H7 (cell line): Measurements from ENCODE around the gene CHST9. TPM values are rescaled to one million over a fixed set of nuclear protein-coding genes. Genes with fewer than 3 reads are reported as not detected.
"Not testable (repeated sequence)": the region's sequence is repeated elsewhere in the genome, so short reads cannot be mapped to it uniquely, and the experiment has no call there.

Experiments used
- DNase-seq: peaks from one replicate; pipeline ENCODE4 v3.0.0; 2012
- H3K27me3 ChIP-seq: 2 replicates; pipeline ENCODE4 v1.6.0; 2011; ENCODE audit warnings: mild to moderate bottlenecking, low read length; ENCODE audit not compliant: control insufficient read depth, insufficient read depth
- H3K36me3 ChIP-seq: replicated peaks from 2 replicates; pipeline ENCODE4 v1.5.1; 2011; ENCODE audit warnings: low read length; ENCODE audit not compliant: control insufficient read depth, insufficient read depth
- H3K4me3 ChIP-seq: 2 replicates; pipeline ENCODE4 v1.5.1; 2011; ENCODE audit warnings: low read depth, mild to moderate bottlenecking, control low read depth, low read length, moderate library complexity; ENCODE audit not compliant: insufficient read depth
- total RNA-seq: library from RNA; depleted of rRNA; stranded (reverse); fragments of >200 nt; shearing (Covaris generic); gene quantifications from 2 replicates; pipeline ENCODE4 v1.2.3, GENCODE V29; 2014; rRNA removed

The CHST9 gene, protein sequence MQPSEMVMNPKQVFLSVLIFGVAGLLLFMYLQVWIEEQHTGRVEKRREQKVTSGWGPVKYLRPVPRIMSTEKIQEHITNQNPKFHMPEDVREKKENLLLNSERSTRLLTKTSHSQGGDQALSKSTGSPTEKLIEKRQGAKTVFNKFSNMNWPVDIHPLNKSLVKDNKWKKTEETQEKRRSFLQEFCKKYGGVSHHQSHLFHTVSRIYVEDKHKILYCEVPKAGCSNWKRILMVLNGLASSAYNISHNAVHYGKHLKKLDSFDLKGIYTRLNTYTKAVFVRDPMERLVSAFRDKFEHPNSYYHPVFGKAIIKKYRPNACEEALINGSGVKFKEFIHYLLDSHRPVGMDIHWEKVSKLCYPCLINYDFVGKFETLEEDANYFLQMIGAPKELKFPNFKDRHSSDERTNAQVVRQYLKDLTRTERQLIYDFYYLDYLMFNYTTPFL
- total RNA-seq = 2.7 and 3.8 TPM in 2 replicates

DNA sequence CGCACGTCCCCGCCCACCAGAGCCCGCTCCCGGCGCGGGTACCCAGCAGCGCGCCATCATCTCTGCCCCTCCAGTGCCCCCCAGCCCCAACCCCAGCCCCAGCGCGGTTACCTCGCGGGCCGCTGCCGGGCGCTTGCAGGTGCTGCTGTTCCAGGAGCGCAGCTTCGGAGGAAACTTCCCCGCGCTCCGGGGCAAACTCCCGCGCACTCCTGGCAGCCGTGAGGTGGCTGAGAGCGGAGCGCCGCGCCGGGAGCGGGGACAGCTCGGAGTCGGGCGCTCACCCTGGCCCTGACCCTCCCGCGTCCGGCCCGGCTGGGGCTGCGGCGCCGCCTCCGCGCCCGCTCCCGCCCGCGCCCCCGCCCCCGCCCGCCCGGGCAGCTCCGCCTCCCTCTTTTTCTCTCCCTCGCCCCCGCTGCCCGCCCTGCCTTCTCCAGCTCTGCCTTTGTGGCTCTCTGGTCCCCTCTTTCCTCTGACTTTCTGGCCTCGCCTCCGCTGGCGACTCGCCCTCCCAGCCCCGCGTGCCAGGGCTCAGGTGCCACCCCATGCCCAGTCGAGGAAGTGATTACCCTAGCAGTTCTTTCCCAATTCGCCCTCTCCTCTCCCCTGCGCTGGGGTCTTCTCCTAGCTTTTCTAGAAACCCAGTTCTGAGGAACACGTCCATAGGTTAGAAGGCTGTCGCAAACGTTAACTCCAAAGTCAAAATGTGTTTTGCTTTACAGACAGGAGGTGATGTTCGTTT, at the start of gene CHST9:
Gene CHST9 (minus strand): TSS at position 284 of the 739 bp plus-strand sequence. CDS start 42,499 bp downstream, outside the sequence.
- H3K4me3 ChIP-seq = peak within 1 kb of the TSS; percentile 59
- no peaks in the 10 kb centered on the region for H3K36me3 ChIP-seq
- peaks cover 27% of the 10 kb centered on the region for H3K27me3 ChIP-seq
- DNase-seq = peak; percentile 90

DNA sequence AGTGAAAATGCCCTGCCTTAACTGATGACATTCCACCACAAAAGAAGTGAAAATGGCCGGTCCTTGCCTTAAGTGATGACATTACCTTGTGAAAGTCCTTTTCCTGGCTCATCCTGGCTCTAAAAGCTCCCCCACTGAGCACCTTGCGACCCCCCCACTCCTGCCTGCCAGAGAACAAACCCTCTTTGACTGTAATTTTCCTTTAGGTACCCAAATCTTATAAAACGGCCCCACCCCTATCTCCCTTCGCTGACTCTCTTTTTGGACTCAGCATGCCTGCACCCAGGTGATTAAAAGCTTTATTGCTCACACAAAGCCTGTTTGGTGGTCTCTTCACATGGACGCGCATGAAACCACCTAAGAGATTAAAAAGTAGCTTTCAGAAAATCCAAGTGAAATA, 47.2 kb upstream of the CHST9 start:
- H3K27me3 ChIP-seq, DNase-seq, H3K36me3 ChIP-seq, H3K4me3 ChIP-seq: not testable (repeated sequence)

DNA sequence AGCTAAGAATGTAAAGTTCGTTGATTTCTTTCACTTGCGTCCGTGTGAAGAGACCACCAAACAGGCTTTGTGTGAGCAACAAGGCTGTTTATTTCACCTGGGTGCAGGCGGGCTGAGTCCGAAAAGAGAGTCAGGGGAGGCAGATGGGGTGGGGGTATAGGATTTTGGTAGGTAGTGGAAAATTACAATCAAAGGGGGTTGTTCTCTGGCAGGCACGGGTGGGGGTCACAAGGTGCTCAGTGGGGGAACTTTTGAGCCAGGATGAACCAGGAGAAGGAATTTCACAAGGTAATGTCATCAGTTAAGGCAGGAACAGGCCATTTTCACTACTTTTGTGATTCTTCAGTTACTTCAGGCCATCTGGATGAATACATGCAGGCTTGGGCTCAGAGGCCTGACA, 46.6 kb upstream of the CHST9 start:
- not testable (repeated sequence) for DNase-seq, H3K36me3 ChIP-seq, H3K27me3 ChIP-seq, H3K4me3 ChIP-seq

DNA sequence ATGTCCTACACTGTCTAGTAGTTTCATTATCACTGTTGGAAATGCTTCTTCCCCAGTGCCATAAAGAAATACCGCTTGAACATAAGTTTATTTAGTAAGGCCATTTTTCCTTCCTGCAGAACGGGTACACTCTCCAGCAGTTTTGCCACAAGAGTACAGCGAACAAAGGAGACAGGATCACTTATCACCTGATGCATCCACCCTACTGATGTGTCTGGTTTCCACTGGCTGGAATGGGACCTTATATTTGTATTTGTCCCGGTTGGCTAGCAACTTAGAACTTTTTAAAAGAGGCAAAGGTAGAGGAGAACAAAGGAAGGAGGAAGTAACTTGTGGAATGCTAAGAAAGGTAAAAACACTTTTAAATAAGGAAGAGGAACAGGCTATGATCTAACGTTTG, 46.1 kb upstream of the CHST9 start:
- not testable (repeated sequence) for H3K36me3 ChIP-seq, H3K27me3 ChIP-seq, DNase-seq, H3K4me3 ChIP-seq

DNA sequence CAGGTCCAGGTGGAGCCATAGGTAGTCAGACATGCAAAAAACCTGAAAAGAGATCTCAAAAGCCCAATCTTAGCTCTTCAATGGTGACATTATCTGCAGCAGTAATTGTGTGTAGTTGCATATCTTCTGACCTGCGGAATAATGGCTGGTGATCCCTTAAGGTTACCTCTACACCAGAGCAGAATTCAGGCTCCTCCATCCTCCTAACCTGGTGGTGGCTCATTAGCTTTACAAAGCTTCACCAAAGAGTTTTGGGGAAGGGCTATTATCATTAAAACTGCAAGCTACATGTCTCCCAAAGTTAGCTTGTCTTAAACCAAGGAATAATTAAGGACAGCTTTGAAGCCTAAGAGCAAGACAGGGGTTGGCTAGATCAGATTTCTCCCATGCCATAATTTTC, 42.6 kb upstream of the CHST9 start:
- H3K27me3 ChIP-seq = no peaks in the 10 kb centered on the region
- no peaks in the 10 kb centered on the region for H3K36me3 ChIP-seq
- H3K4me3 ChIP-seq = no peak overlapping the region
- peak; percentile 29 for DNase-seq

DNA sequence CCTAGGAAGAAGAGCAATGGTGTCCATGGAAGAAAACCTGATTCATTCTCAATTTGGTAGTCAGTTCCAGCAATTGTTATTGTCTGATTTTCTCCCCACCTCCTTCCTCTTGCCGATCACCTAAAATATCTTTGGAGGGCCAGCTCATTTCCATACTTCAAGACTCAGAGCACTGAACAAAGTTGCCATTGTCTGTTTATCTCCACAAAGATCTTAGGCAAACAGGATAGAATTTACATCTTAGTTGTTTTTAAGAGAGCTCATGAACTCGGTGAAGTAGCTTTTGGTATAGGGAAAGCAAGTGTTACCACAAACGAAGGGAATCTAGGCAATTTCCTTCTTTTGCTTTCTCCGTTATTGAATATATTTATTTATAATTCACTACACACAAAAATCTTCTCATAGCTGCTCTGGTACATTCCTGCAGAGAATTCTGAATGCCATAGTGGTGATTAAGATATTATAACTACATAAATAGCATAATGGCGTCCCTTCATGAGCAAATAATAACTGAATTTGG, 41.5 kb upstream of the CHST9 start:
- Histone ChIP-seq H3K27me3 (no peaks in the 10 kb centered on the region), H3K4me3 (no peak overlapping the region), H3K36me3 (no peaks in the 10 kb centered on the region)
- DNase-seq = no peak

DNA sequence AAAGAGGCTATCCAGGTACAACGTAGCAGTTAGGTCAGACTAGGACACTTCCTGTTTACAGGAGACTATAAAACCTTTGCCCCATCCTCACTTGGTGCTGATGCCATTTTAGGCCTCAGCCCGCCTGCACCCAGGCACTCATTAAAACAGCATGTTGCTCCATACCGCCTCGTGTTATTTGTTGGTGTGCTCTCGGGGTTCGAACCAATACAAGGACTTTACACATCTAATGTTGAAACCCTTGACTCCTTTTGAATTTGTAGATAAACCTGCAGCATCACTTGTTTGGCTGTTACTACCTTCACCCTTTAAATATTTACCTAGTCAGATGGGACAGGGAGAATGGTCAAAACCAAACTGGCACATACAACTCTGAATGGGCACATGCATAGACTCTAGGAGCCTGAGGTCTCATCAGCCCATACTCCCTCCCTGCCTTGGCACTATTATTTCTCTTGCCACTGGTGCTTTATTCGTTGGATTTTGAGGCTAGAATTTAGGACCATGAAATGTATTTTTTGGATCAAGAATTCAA, 40.9 kb upstream of the CHST9 start:
- no peak for DNase-seq
- no peaks in the 10 kb centered on the region for H3K36me3 ChIP-seq
- H3K27me3 ChIP-seq = no peaks in the 10 kb centered on the region
- H3K4me3 ChIP-seq = no peak overlapping the region

DNA sequence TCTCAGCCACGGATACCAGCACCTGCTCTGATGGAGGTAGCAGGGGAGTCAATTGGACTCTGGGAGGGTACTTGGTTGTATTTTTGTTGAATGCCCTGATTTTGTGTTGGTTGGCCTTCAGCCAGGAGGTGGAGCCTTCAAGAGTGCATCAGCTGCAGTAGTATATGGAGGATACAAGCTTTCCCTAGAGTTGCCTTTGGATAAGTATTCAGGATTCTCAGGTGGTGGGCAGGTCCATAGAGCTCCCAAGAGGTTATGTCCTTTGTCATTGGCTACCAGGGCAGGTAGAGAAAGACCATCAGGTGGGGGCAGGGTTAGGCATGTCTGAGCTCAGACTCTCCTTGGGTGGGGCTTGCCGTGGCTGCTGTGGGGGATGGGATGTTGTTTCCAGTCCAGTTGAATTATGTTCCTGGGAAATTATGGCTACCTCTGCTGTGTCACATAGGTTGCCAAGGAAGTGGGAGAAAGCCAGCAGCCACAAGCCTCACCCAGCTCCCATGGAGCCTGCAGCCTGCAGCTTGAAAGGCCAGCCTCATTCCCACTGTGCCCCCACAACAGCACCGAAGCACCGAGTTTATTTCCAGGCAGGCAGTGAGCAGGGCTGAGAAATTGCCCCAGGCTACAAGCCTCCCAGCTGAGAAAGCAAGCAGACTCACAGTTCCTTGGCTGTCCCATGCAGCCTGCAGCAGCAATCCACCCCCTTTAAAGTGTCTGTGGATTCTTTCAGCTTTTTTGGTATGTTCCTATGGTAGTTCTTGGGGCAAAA, 38.6 kb upstream of the CHST9 start:
- no peaks in the 10 kb centered on the region for H3K27me3 ChIP-seq
- H3K4me3 ChIP-seq = no peak overlapping the region
- no peaks in the 10 kb centered on the region for H3K36me3 ChIP-seq
- DNase-seq = peak; percentile 8

DNA sequence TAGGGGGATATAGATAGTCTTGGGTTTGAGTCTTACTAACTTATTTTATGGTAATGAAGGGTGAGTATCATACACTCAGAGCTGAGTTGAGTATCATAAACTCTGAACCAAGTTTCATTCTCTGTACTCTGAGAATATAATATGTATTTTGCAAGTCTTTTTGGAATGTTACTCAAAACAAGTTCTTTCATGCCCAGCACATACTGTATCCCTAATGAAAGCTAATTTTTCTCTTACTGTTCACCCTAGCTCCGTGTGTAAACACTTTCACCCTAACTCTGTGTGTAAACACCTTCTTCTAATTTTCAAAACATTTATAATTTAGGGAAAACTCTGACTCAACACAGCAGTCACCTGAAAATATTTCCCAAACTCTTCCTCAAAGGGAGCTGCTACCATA, 29.7 kb upstream of the CHST9 start:
- no peak for DNase-seq
- Histone ChIP-seq H3K36me3 (no peaks in the 10 kb centered on the region), H3K4me3 (no peak overlapping the region), H3K27me3 (no peaks in the 10 kb centered on the region; the same call in 1 of the 2 replicates)

DNA sequence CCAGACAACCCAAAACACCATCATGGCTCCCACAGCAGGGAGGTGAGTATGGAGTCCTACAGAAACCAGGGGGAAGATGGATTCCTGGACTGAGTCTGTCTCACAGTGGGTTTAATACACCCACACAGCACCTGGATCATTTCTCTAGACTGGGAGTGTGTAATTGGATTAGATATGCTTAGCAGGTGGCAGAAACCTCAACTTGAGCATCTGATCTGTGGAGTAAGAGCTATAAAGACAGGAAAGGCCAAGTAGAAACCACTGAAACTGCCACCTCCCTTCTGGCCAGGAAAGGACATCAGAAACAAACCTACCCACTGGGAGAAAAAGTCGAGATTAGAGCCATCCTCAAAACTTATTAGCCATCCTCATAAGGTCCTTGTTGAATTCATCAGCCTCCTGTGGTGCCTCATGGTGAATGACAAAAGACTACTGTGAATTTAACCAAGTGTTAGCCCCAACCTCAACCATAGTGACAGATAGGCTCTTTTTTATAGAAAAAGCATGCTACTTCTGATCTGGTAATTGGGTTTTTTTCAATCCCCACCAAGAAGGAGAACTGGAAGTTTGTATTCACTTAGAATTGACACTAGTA, 28.1 kb upstream of the CHST9 start:
- Histone ChIP-seq H3K27me3 (no peaks in the 10 kb centered on the region; the same call in 1 of the 2 replicates), H3K4me3 (no peak overlapping the region), H3K36me3 (no peaks in the 10 kb centered on the region)
- peak; percentile 14 for DNase-seq

DNA sequence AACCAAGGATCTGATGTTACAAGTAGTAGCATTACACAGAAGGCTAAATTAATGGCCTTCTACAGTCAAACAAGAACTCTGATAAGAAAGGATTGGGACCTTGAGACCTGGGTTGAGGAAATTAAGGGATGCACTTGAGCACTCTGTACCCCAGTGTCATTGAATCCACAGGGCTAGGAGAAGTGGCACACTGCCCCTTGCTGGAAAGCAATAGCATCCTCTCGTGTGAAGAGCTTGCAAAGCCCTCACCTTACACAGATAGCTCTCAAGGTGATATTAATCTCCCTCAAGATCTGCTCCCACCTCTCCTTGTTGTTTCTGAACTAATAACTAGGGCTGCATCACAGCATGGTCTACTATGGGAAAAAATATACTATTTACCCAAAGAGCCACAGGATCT, 26.5 kb upstream of the CHST9 start:
- DNase-seq = peak; percentile 20
- H3K27me3 ChIP-seq = no peaks in the 10 kb centered on the region; the same call in 1 of the 2 replicates
- no peaks in the 10 kb centered on the region for H3K36me3 ChIP-seq
- no peak overlapping the region for H3K4me3 ChIP-seq

DNA sequence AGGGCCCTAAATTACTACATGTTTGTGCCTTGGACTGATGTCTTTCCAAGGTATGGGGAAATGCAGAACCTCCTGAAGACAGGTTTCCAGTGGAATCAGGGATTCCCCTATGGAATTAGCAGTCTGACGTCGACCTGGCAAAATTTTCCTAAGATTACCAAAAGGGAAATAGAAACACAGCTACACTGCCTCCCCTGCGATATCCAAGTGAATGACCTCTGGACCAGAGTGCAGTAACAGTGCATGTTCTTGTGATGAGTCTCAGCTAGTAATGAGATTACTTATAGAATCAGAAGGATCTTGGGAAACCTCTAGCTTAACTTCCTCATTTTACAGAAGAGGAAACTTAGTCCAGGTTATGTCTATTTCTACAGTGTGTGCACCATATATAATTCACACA, 21.3 kb upstream of the CHST9 start:
- DNase-seq = no peak
- no peak overlapping the region for H3K4me3 ChIP-seq
- no peaks in the 10 kb centered on the region for H3K27me3 ChIP-seq
- H3K36me3 ChIP-seq = no peaks in the 10 kb centered on the region

DNA sequence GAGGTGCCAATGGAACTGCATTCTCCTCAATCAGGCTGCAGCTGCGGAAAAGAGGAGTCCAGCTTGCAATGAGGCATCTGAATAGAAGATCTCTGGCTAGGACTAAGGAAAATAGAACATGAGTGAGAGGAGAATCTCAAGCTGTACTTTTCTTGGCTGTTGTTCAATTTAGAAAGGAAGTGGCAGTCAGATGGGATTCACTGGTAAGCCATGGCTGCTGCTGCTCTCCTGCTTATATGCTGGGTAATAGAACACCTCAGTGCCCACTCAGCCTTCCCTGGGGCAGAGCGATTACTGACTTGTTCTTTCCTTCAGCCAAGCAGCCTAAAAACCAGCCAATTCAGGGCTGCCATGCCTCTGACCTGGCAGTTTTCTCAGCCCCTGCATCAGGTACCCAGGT, 17.6 kb upstream of the CHST9 start:
- DNase-seq = no peak
- Histone ChIP-seq H3K36me3 (no peaks in the 10 kb centered on the region), H3K27me3 (no peaks in the 10 kb centered on the region; the same call in 1 of the 2 replicates), H3K4me3 (no peak overlapping the region)

DNA sequence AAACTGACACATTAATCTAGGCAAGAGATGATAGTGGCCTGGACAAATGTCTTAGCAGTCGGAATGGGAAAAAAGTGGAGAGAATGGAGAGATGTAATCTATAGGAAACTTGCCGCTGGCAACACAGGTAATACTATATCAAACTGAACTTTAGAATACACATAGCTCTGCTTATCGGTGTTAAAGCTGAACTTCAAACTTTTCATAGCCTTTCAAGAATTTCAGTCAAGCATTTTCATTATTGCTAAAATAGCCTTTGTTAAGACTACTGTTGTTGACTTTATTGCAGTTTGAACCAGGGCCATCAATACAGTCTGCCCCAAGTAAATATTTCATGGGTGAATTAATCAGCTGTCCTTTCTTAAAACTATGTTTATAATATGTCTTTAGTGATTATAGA, 12.9 kb upstream of the CHST9 start:
- Histone ChIP-seq H3K27me3 (no peaks in the 10 kb centered on the region; the same call in 1 of the 2 replicates), H3K36me3 (no peaks in the 10 kb centered on the region), H3K4me3 (no peak overlapping the region)
- no peak for DNase-seq
